Measurements from ENCODE around the gene CCDC9B.

CCDC9B gene

GRCh38 chr15:40286061-40286532 is 54.6 kb downstream of the CCDC9B start:
- TF ChIP-seq, protein P1, sequence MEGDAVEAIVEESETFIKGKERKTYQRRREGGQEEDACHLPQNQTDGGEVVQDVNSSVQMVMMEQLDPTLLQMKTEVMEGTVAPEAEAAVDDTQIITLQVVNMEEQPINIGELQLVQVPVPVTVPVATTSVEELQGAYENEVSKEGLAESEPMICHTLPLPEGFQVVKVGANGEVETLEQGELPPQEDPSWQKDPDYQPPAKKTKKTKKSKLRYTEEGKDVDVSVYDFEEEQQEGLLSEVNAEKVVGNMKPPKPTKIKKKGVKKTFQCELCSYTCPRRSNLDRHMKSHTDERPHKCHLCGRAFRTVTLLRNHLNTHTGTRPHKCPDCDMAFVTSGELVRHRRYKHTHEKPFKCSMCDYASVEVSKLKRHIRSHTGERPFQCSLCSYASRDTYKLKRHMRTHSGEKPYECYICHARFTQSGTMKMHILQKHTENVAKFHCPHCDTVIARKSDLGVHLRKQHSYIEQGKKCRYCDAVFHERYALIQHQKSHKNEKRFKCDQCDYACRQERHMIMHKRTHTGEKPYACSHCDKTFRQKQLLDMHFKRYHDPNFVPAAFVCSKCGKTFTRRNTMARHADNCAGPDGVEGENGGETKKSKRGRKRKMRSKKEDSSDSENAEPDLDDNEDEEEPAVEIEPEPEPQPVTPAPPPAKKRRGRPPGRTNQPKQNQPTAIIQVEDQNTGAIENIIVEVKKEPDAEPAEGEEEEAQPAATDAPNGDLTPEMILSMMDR (IDR thresholded peaks at IDR 0.05; ENCODE audit: insufficient read depth, low read length, missing control alignments), result no peak
- ChIA-PET POLR2A (interaction anchor here (1.0 kb wide), 1 partner anchor 136 kb away, joined by 3 read pairs; no protein-coding TSS in a partner anchor), CTCF (interaction anchor here (0.6 to 17.3 kb wide), 9 partner anchors 10 to 145 kb away, joined by 3 to 287 read pairs (median 5); partner anchors contain the start of genes INAFM2 and PLCB2)
- DNase-seq (ENCODE audit: low read depth, low spot score), result no peak
- no peak overlapping the region for H3K4me3 ChIP-seq (ENCODE audit: low read depth, low read length)

- no peak for DNase-seq (ENCODE audit: low read depth, low spot score)
- no peak overlapping the region for H3K4me3 ChIP-seq (ENCODE audit: low read depth, low read length)
- ChIA-PET CTCF (interaction anchor here (0.9 to 17.3 kb wide), 10 partner anchors 10 to 139 kb away, joined by 3 to 287 read pairs (median 5); partner anchors contain the start of genes INAFM2 and PLCB2), POLR2A (interaction anchor here (0.5 to 1.1 kb wide), 4 partner anchors 37 to 136 kb away, joined by 3 read pairs; no protein-coding TSS in a partner anchor)
- TF ChIP-seq, protein P1 (IDR thresholded peaks at IDR 0.05; ENCODE audit: insufficient read depth, low read length, missing control alignments), result no peak
Observed at GRCh38 chr15:40285554-40286011, 55.2 kb downstream of the CCDC9B start.

GRCh38 chr15:40285151-40285550 is 55.6 kb downstream of the CCDC9B start:
- POLR2A ChIA-PET, result interaction anchor here (0.5 to 1.1 kb wide), 4 partner anchors 38 to 137 kb away, joined by 3 read pairs; no protein-coding TSS in a partner anchor

GRCh38 chr15:40283615-40284300 is 57.0 kb downstream of the CCDC9B start:
- H3K4me3 ChIP-seq (ENCODE audit: low read depth, low read length), result no peak overlapping the region
- TF ChIP-seq, protein P1 (IDR thresholded peaks at IDR 0.05; ENCODE audit: insufficient read depth, low read length, missing control alignments), result no peak
- no peak for DNase-seq (ENCODE audit: low read depth, low spot score)
- CTCF ChIA-PET, result interaction anchor here (0.8 to 17.3 kb wide), 13 partner anchors 7 to 238 kb away, joined by 3 to 287 read pairs (median 3); partner anchors contain the start of genes INAFM2 and PLCB2
- POLR2A ChIA-PET, result no interaction called here

More at GRCh38 chr15:40285151-40285550, 55.6 kb downstream of the CCDC9B start:
- no peak for DNase-seq (ENCODE audit: low read depth, low spot score)
- TF ChIP-seq, protein P1 (IDR thresholded peaks at IDR 0.05; ENCODE audit: insufficient read depth, low read length, missing control alignments), result no peak
- no peak overlapping the region for H3K4me3 ChIP-seq (ENCODE audit: low read depth, low read length)
- CTCF ChIA-PET, result interaction anchor here (0.9 to 17.3 kb wide), 10 partner anchors 9 to 140 kb away, joined by 3 to 287 read pairs (median 5); partner anchors contain the start of genes INAFM2 and PLCB2

DNA sequence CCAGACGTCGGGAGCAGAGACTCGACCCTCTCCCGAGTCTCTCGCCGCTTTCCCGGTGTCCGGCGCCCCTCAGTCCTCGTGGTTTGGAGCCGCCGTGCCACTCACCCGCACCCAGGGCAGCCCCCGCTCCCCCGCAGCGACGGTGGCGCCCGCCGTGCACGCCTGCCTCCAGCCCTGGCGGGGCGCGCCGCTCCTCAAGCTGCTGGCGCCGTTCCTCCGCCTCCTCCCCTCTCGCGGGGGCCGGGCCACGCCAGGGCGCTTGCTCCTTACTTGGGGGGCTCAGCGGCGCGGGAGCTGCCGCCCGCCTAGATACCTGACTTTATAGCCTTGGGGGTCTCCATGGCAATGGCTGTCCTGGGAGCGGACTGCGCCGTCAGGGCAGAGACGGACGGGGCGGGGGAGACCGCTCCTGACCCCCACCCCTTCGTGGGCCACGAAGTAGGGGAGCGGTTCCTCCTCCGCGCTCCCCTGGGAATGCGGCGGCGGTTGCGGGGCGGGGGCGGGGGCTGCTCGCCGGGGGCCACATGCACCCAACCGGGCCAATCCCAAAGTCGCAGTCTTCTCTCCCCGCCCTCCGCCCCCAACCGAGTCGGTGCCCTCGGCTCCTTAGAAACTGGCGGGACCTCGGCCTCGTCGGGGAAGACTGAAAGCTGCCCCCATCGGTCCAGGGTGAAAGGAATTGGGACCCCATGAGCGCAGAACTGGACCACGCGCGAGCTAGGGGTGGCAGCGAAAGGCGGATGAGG is 57.7 kb downstream of the CCDC9B start, which contains the start of gene ANKRD63:
TSS of gene ANKRD63 (minus strand) at position 196 of the 746 bp plus-strand sequence. CDS start 478 bp downstream, outside the sequence.
- TF ChIP-seq, protein P1 (IDR thresholded peaks at IDR 0.05; ENCODE audit: insufficient read depth, low read length, missing control alignments), result no peak
- CTCF ChIA-PET, result interaction anchor here (0.8 to 17.3 kb wide), 13 partner anchors 8 to 237 kb away, joined by 3 to 287 read pairs (median 3); partner anchors contain the start of genes INAFM2 and PLCB2
- POLR2A ChIA-PET, result no interaction called here
- DNase-seq (ENCODE audit: low read depth, low spot score), result no peak
- peak within 1 kb of the TSS; percentile 40 for H3K4me3 ChIP-seq (ENCODE audit: low read depth, low read length)

All from AG04449 (cell line).